OCI-LY7 (cell line): ENCODE data around the gene PSMC1. TPM values are rescaled to one million over a fixed set of nuclear protein-coding genes. Genes with fewer than 3 reads are reported as not detected.

Experiments used
- BruUV-seq: library from RNA; stranded (reverse); fragments of 400-500 nt; replicated peaks from 2 replicates; lab custom pipeline; 2021; lab: Mats Ljungman, UMichigan
- CTCF ChIA-PET: fragments of 300-600 bp; sonication (Branson Sonifier 250); formaldehyde crosslinking; loops from one replicate; lab custom pipeline; 2022; ENCODE audit warnings: antibody characterized with exemption; ENCODE audit not compliant: unreplicated experiment; lab: Charles Lee
- POLR2A ChIA-PET: fragments of 300-600 bp; sonication (Branson Sonifier 250); formaldehyde crosslinking; loops from one replicate; lab custom pipeline; 2022; ENCODE audit warnings: antibody characterized with exemption; lab: Charles Lee
- DNase-seq: peaks from one replicate; pipeline ENCODE4 v3.0.0-alpha.2; 2015; ENCODE audit warnings: low spot score
- H2AFZ ChIP-seq: fragments of 200-600 bp; sonication (generic), shearing (Covaris generic); 2 replicates; pipeline ENCODE4 v1.6.1; 2014; ENCODE audit warnings: mild to moderate bottlenecking, antibody characterized with exemption, low read length, moderate library complexity
- H3K27ac ChIP-seq: fragments of 200-600 bp; sonication (generic); 2 replicates; pipeline ENCODE4 v1.5.1; 2014; ENCODE audit warnings: mixed run types, low read depth, mild to moderate bottlenecking, moderate library complexity, low read length, inconsistent platforms; ENCODE audit not compliant: poor library complexity, severe bottlenecking
- H3K36me3 ChIP-seq: fragments of 200-600 bp; sonication (generic); 2 replicates; pipeline ENCODE4 v1.6.1; 2014; ENCODE audit warnings: mild to moderate bottlenecking, antibody characterized with exemption, low read length, moderate library complexity, mixed read lengths; ENCODE audit not compliant: insufficient read depth
- H3K4me1 ChIP-seq: fragments of 200-600 bp; sonication (generic); 2 replicates; pipeline ENCODE4 v1.5.1; 2014; ENCODE audit warnings: mild to moderate bottlenecking, low read length; ENCODE audit not compliant: insufficient read depth, poor library complexity, severe bottlenecking
- H3K4me2 ChIP-seq: fragments of 200-600 bp; sonication (generic); 2 replicates; pipeline ENCODE4 v1.6.1; 2014; ENCODE audit warnings: mild to moderate bottlenecking, low read length
- H3K4me3 ChIP-seq: fragments of 200-600 bp; sonication (generic); 2 replicates; pipeline ENCODE4 v1.5.1; 2014; ENCODE audit warnings: mild to moderate bottlenecking, low read depth, low read length; ENCODE audit not compliant: poor library complexity, severe bottlenecking
- H3K79me2 ChIP-seq: fragments of 200-600 bp; sonication (generic); 2 replicates; pipeline ENCODE4 v1.6.1; 2016; ENCODE audit warnings: low read depth, mild to moderate bottlenecking, low read length, moderate library complexity, mixed read lengths; ENCODE audit not compliant: insufficient read depth
- H3K9me2 ChIP-seq: fragments of 200-600 bp; sonication (generic); 2 replicates; pipeline ENCODE4 v1.6.1; 2016; ENCODE audit warnings: mild to moderate bottlenecking, low read length, mixed read lengths; ENCODE audit not compliant: insufficient read depth
- H3K9me3 ChIP-seq: fragments of 200-600 bp; sonication (generic); 2 replicates; pipeline ENCODE4 v1.6.1; 2014; ENCODE audit warnings: mild to moderate bottlenecking, mixed run types, low read length, mixed read lengths
- H4K20me1 ChIP-seq: fragments of 200-600 bp; sonication (generic); 2 replicates; pipeline ENCODE4 v1.6.1; 2014; ENCODE audit warnings: mild to moderate bottlenecking, antibody characterized with exemption, low read length, moderate library complexity, mixed read lengths; ENCODE audit not compliant: insufficient read depth
- CTCF ChIP-seq: fragments of 200-600 bp; sonication (generic); conservative IDR thresholded peaks from 2 replicates; pipeline ENCODE4 v1.5.1; 2014; ENCODE audit warnings: mild to moderate bottlenecking, antibody characterized with exemption, low read length, moderate library complexity, mixed read lengths
- EZH2phosphoT487 ChIP-seq: fragments of 200-600 bp; sonication (generic); IDR thresholded peaks from 2 replicates; pipeline ENCODE4 v1.6.1; 2018; ENCODE audit warnings: low read depth, borderline replicate concordance, mild to moderate bottlenecking, mixed run types, antibody characterized with exemption, low read length, moderate library complexity, mixed read lengths
- intact Hi-C: fragments of 100-400 bp; cut with micrococcal nuclease; formaldehyde crosslinking; loops from one replicate; pipeline ENCODE4 v1.10.0; 2022; ENCODE audit not compliant: unreplicated experiment
- total RNA-seq, 2 experiments: library from RNA; depleted of rRNA in 1 of 2; stranded (reverse); fragments of >200 nt in 1 of 2; shearing (Covaris generic) in 1 of 2; gene quantifications; 2 replicates each; pipeline ENCODE4 v1.2.3, GENCODE V29; 2014 to 2022

The PSMC1 gene
- total RNA-seq, 2 experiments from 2014 or later = 92.7 to 100 TPM

- Histone ChIP-seq H3K4me1 (peaks cover 9% of the 10 kb centered on the region), H3K4me2 (no peak overlapping the region), H3K9me2 (no peaks in the 10 kb centered on the region), H3K36me3 (peaks cover 94% of the 10 kb centered on the region), H2AFZ (no peak overlapping the region), H3K79me2 (no peaks in the 10 kb centered on the region), H3K4me3 (no peak overlapping the region), H3K27ac (no peak overlapping the region), H3K9me3 (no peaks in the 10 kb centered on the region), H4K20me1 (no peaks in the 10 kb centered on the region)
- DNase-seq = no peak
- TF ChIP-seq CTCF = no peak
- TF ChIP-seq EZH2phosphoT487 = no peak
- ChIA-PET POLR2A (interaction anchor here (1.1 kb wide), 1 partner anchor 11 kb away, joined by 3 read pairs; no protein-coding TSS in a partner anchor), CTCF (no interaction called here)
- intact Hi-C loops = no loop called here
- BruUV-seq = no TSS peak
These were observed 12.1 kb downstream of the PSMC1 start for GRCh38 chr14:90268420-90268819.

DNA sequence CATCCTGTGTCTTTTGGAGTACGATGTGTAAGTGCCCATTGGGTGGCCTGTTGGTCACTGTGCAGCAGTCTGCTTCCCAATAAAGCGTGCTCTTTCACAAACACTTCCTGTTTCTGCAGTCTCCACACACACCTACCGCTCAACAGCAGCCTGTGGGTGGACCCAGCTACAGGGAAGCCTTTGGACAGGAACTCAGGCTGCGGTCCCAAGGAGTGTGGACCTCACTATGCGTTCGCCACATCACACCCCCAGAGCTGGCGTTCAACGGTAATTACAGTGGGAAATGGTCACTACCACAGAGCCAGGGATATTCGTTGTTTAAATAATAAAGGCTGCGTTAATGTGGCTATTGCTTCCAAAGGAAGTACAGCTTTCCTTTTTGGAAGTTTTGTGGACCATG is 16.2 kb downstream of the PSMC1 start:
- H3K4me2 ChIP-seq = no peak overlapping the region
- TF ChIP-seq CTCF (no peak), EZH2phosphoT487 (no peak)
- intact Hi-C loops = no loop called here
- CTCF ChIA-PET = no interaction called here
- no TSS peak for BruUV-seq
- DNase-seq = no peak
- H2AFZ ChIP-seq = no peak overlapping the region
- H3K79me2 ChIP-seq = no peaks in the 10 kb centered on the region
- H3K4me1 ChIP-seq = no peaks in the 10 kb centered on the region
- no peaks in the 10 kb centered on the region for H4K20me1 ChIP-seq
- no peaks in the 10 kb centered on the region for H3K9me2 ChIP-seq
- peaks cover 79% of the 10 kb centered on the region for H3K36me3 ChIP-seq
- POLR2A ChIA-PET = no interaction called here
- H3K9me3 ChIP-seq = no peaks in the 10 kb centered on the region
- H3K4me3 ChIP-seq = no peak overlapping the region
- H3K27ac ChIP-seq = no peak overlapping the region

GRCh38 chr14:90273532-90273931 is 17.2 kb downstream of the PSMC1 start:
- Histone ChIP-seq H3K9me3 (no peaks in the 10 kb centered on the region), H3K9me2 (no peaks in the 10 kb centered on the region), H3K4me3 (no peak overlapping the region), H3K4me2 (no peak overlapping the region), H2AFZ (no peak overlapping the region), H3K79me2 (no peaks in the 10 kb centered on the region), H3K27ac (no peak overlapping the region), H3K4me1 (no peaks in the 10 kb centered on the region), H3K36me3 (peaks cover 72% of the 10 kb centered on the region), H4K20me1 (no peaks in the 10 kb centered on the region)
- TF ChIP-seq CTCF (no peak), EZH2phosphoT487 (no peak)
- intact Hi-C loops = no loop called here
- no peak for DNase-seq
- BruUV-seq = no TSS peak
- ChIA-PET POLR2A (no interaction called here), CTCF (no interaction called here)
